SK-N-SH treated with all-trans-retinoic acid at 6 μM for 48 hours (cell line): ENCODE data around the gene NEUROD4.

Source experiments
- ATAC-seq: fragments of 200-7000 bp; cut with Tn5 transposase; 3 replicates; pipeline ENCODE4 v1.9.1; 2020; ENCODE audit warnings: mild to moderate bottlenecking, moderate library complexity
- ARNTL ChIP-seq: fragments of 450-650 bp; formaldehyde crosslinking; IDR thresholded peaks from 2 replicates; pipeline ENCODE4 v1.5.0; 2020; ENCODE audit warnings: low read depth, mild to moderate bottlenecking, moderate library complexity, borderline replicate concordance
- BACH2 ChIP-seq: fragments of 250-450 bp; sonication (Bioruptor Pico); IDR thresholded peaks from 2 replicates; pipeline ENCODE4 v1.9.0; 2021; ENCODE audit warnings: mild to moderate bottlenecking, borderline replicate concordance
- CSDC2 ChIP-seq: fragments of 250-450 bp; sonication (Bioruptor Pico); IDR thresholded peaks from 2 replicates; pipeline ENCODE4 v1.5.0; 2020; ENCODE audit warnings: mild to moderate bottlenecking, moderate library complexity
- ESRRG ChIP-seq: fragments of 250-450 bp; sonication (Bioruptor Pico); IDR thresholded peaks from 2 replicates; pipeline ENCODE4 v1.6.1; 2021; ENCODE audit warnings: mild to moderate bottlenecking
- GLIS3 ChIP-seq: fragments of 250-450 bp; sonication (Bioruptor Pico); IDR thresholded peaks from 2 replicates; pipeline ENCODE4 v1.5.0; 2020; ENCODE audit warnings: mild to moderate bottlenecking, moderate library complexity
- ISL1 ChIP-seq: fragments of 250-450 bp; sonication (Bioruptor Pico); IDR thresholded peaks from 2 replicates; pipeline ENCODE4 v2.1.2; 2022; ENCODE audit warnings: mild to moderate bottlenecking, moderate library complexity
- OSR1 ChIP-seq: fragments of 250-450 bp; sonication (Bioruptor Pico); IDR thresholded peaks from 2 replicates; pipeline ENCODE4 v1.8.0; 2022; ENCODE audit warnings: moderate library complexity, mild to moderate bottlenecking, inconsistent platforms
- PPARA ChIP-seq: fragments of 250-450 bp; sonication (Bioruptor Pico); IDR thresholded peaks from 2 replicates; pipeline ENCODE4 v1.5.0; 2020; ENCODE audit warnings: mild to moderate bottlenecking, borderline replicate concordance
- RARB ChIP-seq: fragments of 250-450 bp; sonication (Bioruptor Pico); IDR thresholded peaks from 2 replicates; pipeline ENCODE4 v1.8.0; 2021; ENCODE audit warnings: mild to moderate bottlenecking, moderate library complexity
- SNAI2 ChIP-seq: fragments of 250-450 bp; sonication (Bioruptor Pico); IDR thresholded peaks from 2 replicates; pipeline ENCODE4 v1.5.0; 2020; ENCODE audit warnings: mild to moderate bottlenecking, moderate library complexity
- TCF4 ChIP-seq: fragments of 250-450 bp; sonication (Bioruptor Pico); IDR thresholded peaks from 2 replicates; pipeline ENCODE4 v1.8.0; 2021; ENCODE audit warnings: mild to moderate bottlenecking, moderate library complexity, borderline replicate concordance
- TOX ChIP-seq: fragments of 250-450 bp; sonication (Bioruptor Pico); IDR thresholded peaks from 2 replicates; pipeline ENCODE4 v1.8.0; 2021; ENCODE audit warnings: mild to moderate bottlenecking, moderate library complexity, borderline replicate concordance
- ZC3H10 ChIP-seq: fragments of 250-450 bp; sonication (Bioruptor Pico); IDR thresholded peaks from 2 replicates; pipeline ENCODE4 v1.5.1; 2021; ENCODE audit warnings: mild to moderate bottlenecking, moderate library complexity
- ZFP3 ChIP-seq: fragments of 250-450 bp; sonication (Bioruptor Pico); IDR thresholded peaks from 2 replicates; pipeline ENCODE4 v1.5.0; 2020; ENCODE audit warnings: mild to moderate bottlenecking, moderate library complexity
- ZFP30 ChIP-seq: fragments of 450-650 bp; formaldehyde crosslinking; IDR thresholded peaks from 2 replicates; pipeline ENCODE4 v1.5.0; 2022; ENCODE audit warnings: mild to moderate bottlenecking, moderate library complexity
- ZNF8 ChIP-seq: fragments of 450-650 bp; formaldehyde crosslinking; IDR thresholded peaks from 2 replicates; pipeline ENCODE4 v1.5.0; 2020; ENCODE audit warnings: mild to moderate bottlenecking, moderate library complexity
- TF ChIP-seq, protein P1 (sequence below): fragments of 250-450 bp; sonication (Bioruptor Pico); IDR thresholded peaks from 2 replicates; pipeline ENCODE4 v1.8.0; 2020; ENCODE audit warnings: mild to moderate bottlenecking, moderate library complexity, borderline replicate concordance
- TF ChIP-seq, protein P2 (sequence below): fragments of 250-450 bp; sonication (Bioruptor Pico); IDR thresholded peaks from 2 replicates; pipeline ENCODE4 v1.5.0; 2020; ENCODE audit warnings: mild to moderate bottlenecking, moderate library complexity
- TF ChIP-seq, protein P3 (sequence below): fragments of 250-450 bp; sonication (Bioruptor Pico); IDR thresholded peaks from 2 replicates; pipeline ENCODE4 v1.8.0; 2021; ENCODE audit warnings: low read depth, mild to moderate bottlenecking, moderate library complexity, borderline replicate concordance
- TF ChIP-seq, protein P4 (sequence below): fragments of 250-450 bp; sonication (Bioruptor Pico); IDR thresholded peaks from 2 replicates; pipeline ENCODE4 v1.5.1; 2021; ENCODE audit warnings: mild to moderate bottlenecking, moderate library complexity
- TF ChIP-seq, protein P5 (sequence below): fragments of 250-450 bp; sonication (Bioruptor Pico); IDR thresholded peaks from 2 replicates; pipeline ENCODE4 v1.5.1; 2020; ENCODE audit warnings: low read depth, mild to moderate bottlenecking, moderate library complexity

The NEUROD4 gene

DNA sequence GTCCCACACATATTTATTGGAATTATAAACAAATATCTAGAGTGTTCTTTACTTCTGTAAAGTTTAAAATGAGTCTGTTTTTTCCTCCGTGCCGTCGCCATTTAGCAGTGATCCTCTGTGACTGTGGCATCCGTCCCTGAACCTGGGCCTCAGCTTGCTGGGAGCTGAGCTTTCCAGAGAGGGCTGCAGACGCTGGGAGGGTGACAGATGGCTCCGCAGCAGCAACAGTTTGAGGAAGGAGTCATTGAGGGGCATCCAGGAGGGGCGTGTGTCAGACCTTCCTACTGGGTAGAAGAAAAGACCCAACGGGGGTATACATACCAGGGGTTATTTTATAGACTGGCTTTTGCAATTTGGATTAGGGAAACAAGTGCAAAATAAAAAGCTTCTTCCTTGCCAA is 47.9 kb downstream of the NEUROD4 start:
- no peak for ATAC-seq
- TF ChIP-seq ZNF8 (CRISPR knock-in tag) (no peak), SNAI2 (CRISPR knock-in tag) (no peak), TCF4 (CRISPR knock-in tag) (no peak), RARB (CRISPR knock-in tag) (no peak), GLIS3 (CRISPR knock-in tag) (no peak), PPARA (CRISPR knock-in tag) (no peak), ARNTL (CRISPR knock-in tag) (no peak), OSR1 (CRISPR knock-in tag) (no peak)
- TF ChIP-seq, protein P1, sequence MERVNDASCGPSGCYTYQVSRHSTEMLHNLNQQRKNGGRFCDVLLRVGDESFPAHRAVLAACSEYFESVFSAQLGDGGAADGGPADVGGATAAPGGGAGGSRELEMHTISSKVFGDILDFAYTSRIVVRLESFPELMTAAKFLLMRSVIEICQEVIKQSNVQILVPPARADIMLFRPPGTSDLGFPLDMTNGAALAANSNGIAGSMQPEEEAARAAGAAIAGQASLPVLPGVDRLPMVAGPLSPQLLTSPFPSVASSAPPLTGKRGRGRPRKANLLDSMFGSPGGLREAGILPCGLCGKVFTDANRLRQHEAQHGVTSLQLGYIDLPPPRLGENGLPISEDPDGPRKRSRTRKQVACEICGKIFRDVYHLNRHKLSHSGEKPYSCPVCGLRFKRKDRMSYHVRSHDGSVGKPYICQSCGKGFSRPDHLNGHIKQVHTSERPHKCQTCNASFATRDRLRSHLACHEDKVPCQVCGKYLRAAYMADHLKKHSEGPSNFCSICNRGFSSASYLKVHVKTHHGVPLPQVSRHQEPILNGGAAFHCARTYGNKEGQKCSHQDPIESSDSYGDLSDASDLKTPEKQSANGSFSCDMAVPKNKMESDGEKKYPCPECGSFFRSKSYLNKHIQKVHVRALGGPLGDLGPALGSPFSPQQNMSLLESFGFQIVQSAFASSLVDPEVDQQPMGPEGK (CRISPR knock-in tag): no peak

DNA sequence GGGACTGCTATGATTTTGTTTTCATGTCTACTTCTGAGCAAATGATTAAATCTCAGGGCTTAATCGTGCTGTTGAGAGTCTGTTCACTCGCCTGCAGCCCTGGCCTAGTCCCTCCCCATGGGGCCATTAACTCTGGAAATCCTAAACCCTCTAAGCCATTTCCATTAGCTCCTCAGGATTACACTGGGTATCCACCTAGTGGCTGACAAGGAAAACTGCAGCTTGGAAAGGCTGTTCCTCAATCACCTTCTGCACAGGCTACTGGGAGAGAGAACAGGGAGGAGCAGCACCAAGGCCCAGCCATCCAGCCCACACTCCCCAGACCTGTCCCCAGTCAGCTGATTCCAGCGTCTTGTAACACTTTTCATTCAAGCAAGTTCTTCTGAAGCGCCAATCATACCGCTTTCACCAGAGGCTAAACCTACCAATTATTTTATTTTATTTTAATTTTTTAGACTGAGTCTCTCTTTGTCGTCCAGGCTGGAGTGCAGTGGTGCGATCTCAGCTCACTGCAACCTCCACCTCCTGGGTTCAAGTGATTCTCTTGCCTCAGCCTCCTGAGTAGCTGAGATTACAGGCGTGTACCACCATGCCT is 48.7 kb downstream of the NEUROD4 start:
- TF ChIP-seq ARNTL (CRISPR knock-in tag) (no peak), ESRRG (CRISPR knock-in tag) (no peak), ZFP3 (CRISPR knock-in tag) (no peak), ZC3H10 (CRISPR knock-in tag) (no peak), GLIS3 (CRISPR knock-in tag) (no peak), CSDC2 (CRISPR knock-in tag) (no peak), PPARA (CRISPR knock-in tag) (no peak), ISL1 (CRISPR knock-in tag) (no peak), TOX (CRISPR knock-in tag) (no peak), TCF4 (CRISPR knock-in tag) (no peak), SNAI2 (CRISPR knock-in tag) (no peak), ZFP30 (no peak)
- TF ChIP-seq, protein P2, sequence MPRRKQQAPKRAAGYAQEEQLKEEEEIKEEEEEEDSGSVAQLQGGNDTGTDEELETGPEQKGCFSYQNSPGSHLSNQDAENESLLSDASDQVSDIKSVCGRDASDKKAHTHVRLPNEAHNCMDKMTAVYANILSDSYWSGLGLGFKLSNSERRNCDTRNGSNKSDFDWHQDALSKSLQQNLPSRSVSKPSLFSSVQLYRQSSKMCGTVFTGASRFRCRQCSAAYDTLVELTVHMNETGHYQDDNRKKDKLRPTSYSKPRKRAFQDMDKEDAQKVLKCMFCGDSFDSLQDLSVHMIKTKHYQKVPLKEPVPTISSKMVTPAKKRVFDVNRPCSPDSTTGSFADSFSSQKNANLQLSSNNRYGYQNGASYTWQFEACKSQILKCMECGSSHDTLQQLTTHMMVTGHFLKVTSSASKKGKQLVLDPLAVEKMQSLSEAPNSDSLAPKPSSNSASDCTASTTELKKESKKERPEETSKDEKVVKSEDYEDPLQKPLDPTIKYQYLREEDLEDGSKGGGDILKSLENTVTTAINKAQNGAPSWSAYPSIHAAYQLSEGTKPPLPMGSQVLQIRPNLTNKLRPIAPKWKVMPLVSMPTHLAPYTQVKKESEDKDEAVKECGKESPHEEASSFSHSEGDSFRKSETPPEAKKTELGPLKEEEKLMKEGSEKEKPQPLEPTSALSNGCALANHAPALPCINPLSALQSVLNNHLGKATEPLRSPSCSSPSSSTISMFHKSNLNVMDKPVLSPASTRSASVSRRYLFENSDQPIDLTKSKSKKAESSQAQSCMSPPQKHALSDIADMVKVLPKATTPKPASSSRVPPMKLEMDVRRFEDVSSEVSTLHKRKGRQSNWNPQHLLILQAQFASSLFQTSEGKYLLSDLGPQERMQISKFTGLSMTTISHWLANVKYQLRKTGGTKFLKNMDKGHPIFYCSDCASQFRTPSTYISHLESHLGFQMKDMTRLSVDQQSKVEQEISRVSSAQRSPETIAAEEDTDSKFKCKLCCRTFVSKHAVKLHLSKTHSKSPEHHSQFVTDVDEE: no peak
- TF ChIP-seq, protein P3, sequence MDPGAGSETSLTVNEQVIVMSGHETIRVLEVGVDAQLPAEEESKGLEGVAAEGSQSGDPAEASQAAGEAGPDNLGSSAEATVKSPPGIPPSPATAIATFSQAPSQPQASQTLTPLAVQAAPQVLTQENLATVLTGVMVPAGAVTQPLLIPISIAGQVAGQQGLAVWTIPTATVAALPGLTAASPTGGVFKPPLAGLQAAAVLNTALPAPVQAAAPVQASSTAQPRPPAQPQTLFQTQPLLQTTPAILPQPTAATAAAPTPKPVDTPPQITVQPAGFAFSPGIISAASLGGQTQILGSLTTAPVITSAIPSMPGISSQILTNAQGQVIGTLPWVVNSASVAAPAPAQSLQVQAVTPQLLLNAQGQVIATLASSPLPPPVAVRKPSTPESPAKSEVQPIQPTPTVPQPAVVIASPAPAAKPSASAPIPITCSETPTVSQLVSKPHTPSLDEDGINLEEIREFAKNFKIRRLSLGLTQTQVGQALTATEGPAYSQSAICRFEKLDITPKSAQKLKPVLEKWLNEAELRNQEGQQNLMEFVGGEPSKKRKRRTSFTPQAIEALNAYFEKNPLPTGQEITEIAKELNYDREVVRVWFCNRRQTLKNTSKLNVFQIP: no peak
- TF ChIP-seq, all 23 proteins: peak for 0
- peak; percentile 95 for ATAC-seq

DNA sequence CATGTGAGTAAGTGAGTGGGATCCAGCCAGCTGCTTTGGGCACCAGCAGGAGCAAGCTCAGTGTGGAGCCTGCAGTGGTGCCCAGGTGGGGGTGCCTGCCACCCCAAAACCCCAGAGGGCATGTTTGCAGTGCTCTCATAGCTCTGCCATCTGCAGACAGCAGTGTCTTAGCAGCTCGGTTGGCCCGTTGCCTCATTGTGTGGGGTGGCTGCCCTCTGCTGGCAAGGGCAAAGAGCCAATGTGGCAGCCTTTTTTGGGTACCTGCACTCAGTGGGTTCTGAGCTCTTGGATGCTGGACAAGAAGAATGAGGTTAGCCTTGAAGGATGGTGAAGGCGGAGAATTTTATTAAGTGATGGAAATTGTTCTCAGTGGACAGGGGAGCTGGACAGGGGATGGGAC is 52.3 kb downstream of the NEUROD4 start:
- peak; percentile 73 for ATAC-seq
- no peak for TF ChIP-seq SNAI2 (CRISPR knock-in tag)
- TF ChIP-seq, protein P3: no peak
- no peak for TF ChIP-seq GLIS3 (CRISPR knock-in tag)
- TF ChIP-seq ZNF8 (CRISPR knock-in tag): no peak
- no peak for TF ChIP-seq ZFP30
- TF ChIP-seq ESRRG (CRISPR knock-in tag): no peak
- TF ChIP-seq BACH2 (CRISPR knock-in tag): no peak
- TF ChIP-seq CSDC2 (CRISPR knock-in tag): no peak
- TF ChIP-seq TCF4 (CRISPR knock-in tag): no peak
- no peak for TF ChIP-seq ISL1 (CRISPR knock-in tag)
- TF ChIP-seq, protein P4, sequence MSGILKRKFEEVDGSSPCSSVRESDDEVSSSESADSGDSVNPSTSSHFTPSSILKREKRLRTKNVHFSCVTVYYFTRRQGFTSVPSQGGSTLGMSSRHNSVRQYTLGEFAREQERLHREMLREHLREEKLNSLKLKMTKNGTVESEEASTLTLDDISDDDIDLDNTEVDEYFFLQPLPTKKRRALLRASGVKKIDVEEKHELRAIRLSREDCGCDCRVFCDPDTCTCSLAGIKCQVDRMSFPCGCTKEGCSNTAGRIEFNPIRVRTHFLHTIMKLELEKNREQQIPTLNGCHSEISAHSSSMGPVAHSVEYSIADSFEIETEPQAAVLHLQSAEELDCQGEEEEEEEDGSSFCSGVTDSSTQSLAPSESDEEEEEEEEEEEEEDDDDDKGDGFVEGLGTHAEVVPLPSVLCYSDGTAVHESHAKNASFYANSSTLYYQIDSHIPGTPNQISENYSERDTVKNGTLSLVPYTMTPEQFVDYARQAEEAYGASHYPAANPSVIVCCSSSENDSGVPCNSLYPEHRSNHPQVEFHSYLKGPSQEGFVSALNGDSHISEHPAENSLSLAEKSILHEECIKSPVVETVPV (CRISPR knock-in tag): no peak
- TF ChIP-seq OSR1 (CRISPR knock-in tag): no peak
- no peak for TF ChIP-seq ZC3H10 (CRISPR knock-in tag)
- TF ChIP-seq, protein P2: no peak
- TF ChIP-seq, protein P5, sequence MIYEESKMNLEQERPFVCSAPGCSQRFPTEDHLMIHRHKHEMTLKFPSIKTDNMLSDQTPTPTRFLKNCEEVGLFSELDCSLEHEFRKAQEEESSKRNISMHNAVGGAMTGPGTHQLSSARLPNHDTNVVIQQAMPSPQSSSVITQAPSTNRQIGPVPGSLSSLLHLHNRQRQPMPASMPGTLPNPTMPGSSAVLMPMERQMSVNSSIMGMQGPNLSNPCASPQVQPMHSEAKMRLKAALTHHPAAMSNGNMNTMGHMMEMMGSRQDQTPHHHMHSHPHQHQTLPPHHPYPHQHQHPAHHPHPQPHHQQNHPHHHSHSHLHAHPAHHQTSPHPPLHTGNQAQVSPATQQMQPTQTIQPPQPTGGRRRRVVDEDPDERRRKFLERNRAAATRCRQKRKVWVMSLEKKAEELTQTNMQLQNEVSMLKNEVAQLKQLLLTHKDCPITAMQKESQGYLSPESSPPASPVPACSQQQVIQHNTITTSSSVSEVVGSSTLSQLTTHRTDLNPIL (CRISPR knock-in tag): no peak
- no peak for TF ChIP-seq RARB (CRISPR knock-in tag)
